ENCODE results near the gene ITGA8.

The ITGA8 gene

GRCh38 chr10:15572531-15573045, 147.1 kb downstream of the ITGA8 start:
- no peak for DNase-seq (ENCODE audit: low read depth)
- TF ChIP-seq, protein P1, sequence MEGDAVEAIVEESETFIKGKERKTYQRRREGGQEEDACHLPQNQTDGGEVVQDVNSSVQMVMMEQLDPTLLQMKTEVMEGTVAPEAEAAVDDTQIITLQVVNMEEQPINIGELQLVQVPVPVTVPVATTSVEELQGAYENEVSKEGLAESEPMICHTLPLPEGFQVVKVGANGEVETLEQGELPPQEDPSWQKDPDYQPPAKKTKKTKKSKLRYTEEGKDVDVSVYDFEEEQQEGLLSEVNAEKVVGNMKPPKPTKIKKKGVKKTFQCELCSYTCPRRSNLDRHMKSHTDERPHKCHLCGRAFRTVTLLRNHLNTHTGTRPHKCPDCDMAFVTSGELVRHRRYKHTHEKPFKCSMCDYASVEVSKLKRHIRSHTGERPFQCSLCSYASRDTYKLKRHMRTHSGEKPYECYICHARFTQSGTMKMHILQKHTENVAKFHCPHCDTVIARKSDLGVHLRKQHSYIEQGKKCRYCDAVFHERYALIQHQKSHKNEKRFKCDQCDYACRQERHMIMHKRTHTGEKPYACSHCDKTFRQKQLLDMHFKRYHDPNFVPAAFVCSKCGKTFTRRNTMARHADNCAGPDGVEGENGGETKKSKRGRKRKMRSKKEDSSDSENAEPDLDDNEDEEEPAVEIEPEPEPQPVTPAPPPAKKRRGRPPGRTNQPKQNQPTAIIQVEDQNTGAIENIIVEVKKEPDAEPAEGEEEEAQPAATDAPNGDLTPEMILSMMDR (conservative IDR thresholded peaks at IDR 0.05; ENCODE audit: control insufficient read depth, insufficient read depth, low read depth, low read length) = no peak
- H3K4me3 ChIP-seq (ENCODE audit: control insufficient read depth, low read depth, low read length) = no peak overlapping the region

GRCh38 chr10:15571575-15571974, 148.1 kb downstream of the ITGA8 start:
- TF ChIP-seq, protein P1 (conservative IDR thresholded peaks at IDR 0.05; ENCODE audit: control insufficient read depth, insufficient read depth, low read depth, low read length) = no peak
- DNase-seq (ENCODE audit: low read depth) = peak; percentile 77
- H3K4me3 ChIP-seq (ENCODE audit: control insufficient read depth, low read depth, low read length) = no peak overlapping the region

DNA sequence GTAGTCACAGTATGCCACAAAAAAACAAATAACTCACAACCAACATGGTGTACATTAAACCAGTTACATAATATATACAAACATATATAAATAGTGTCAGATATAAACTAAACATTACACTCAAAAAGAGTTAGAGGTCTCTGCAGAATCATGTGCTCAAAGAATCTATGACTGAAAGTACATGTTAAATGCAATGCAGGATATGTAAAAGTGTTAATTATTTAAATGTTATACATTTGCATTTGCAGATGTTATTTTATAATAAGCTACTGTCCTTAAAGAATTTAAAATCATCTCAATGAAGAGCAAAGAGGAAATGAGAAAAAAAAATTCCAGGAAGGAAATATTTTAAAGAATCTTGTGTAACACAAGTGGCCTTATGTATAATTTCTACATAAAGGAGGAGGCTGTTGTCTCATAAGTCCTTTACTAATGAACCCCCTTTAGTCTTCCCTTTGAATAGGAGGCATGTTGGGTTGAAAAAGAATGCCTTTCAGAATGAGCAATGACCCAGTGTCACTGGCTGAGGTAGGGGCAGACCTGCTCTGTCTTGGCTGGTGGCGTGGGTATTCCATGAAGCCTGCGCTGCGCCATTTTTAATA, 148.9 kb downstream of the ITGA8 start:
- TF ChIP-seq, protein P1 (conservative IDR thresholded peaks at IDR 0.05; ENCODE audit: control insufficient read depth, insufficient read depth, low read depth, low read length) = no peak
- no peak overlapping the region for H3K4me3 ChIP-seq (ENCODE audit: control insufficient read depth, low read depth, low read length)
- DNase-seq (ENCODE audit: low read depth) = no peak

DNA sequence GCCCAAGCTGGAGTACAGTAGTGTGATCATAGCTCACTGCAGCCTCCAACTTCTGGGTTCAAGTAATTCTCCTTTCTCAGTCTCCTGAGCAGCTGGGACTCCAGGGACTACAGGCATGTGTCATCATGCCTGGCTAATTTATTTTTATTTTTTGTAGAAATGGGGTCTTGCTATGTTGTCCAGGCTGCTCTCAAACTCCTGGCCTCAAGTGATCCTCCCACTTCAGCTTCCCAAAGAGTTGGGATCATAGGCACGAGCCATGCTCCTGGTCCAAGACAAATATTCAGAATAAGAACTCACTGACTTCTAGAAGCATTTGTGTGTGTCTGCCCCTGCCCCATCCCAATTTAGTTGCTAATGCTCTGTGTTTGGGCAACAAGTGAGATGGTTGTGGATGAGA, 151.8 kb downstream of the ITGA8 start:
- no peak for DNase-seq (ENCODE audit: low read depth)
- TF ChIP-seq, protein P1 (conservative IDR thresholded peaks at IDR 0.05; ENCODE audit: control insufficient read depth, insufficient read depth, low read depth, low read length) = no peak
- no peak overlapping the region for H3K4me3 ChIP-seq (ENCODE audit: control insufficient read depth, low read depth, low read length)

DNA sequence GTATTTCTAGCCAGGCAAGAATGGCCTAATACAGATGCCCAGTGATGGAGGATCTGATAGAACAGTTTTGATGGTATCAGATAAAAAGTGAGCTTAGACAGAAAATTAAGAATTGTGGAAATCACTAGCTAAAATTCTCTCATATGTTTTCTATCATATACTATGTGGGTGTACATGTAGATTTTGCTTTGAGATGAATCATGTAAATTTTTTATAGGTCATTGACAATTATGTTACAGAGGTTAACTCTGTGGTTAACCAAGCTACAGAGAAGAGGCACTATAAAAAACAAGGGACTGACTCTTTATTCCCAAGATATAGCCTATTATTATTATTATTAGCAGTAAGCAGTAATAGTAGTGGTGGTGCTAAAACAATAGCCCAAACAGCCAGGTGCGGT, 156.5 kb downstream of the ITGA8 start:
- DNase-seq (ENCODE audit: low read depth) = peak; percentile 45
- no peak overlapping the region for H3K4me3 ChIP-seq (ENCODE audit: control insufficient read depth, low read depth, low read length)
- TF ChIP-seq, protein P1 (conservative IDR thresholded peaks at IDR 0.05; ENCODE audit: control insufficient read depth, insufficient read depth, low read depth, low read length) = no peak

GRCh38 chr10:15562578-15562977, 157.1 kb downstream of the ITGA8 start:
- TF ChIP-seq, protein P1 (conservative IDR thresholded peaks at IDR 0.05; ENCODE audit: control insufficient read depth, insufficient read depth, low read depth, low read length) = no peak
- no peak for DNase-seq (ENCODE audit: low read depth)
- H3K4me3 ChIP-seq (ENCODE audit: control insufficient read depth, low read depth, low read length) = no peak overlapping the region
